ENCODE results near the gene WNT7B.

DNA sequence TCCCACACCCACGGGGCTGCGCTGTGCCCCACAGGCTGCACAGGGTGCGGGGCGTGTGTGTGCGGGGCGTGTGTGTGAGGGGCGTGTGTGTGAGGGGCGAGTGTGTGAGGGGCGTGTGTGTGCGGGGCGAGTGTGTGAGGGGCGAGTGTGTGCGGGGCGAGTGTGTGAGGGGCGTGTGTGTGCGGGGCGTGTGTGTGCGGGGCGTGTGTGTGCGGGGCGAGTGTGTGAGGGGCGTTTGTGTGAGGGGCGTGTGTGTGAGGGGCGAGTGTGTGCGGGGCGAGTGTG, 86.7 kb downstream of the WNT7B start:
- TF ChIP-seq POLR2A (IDR thresholded peaks at IDR 0.05): no peak
- TF ChIP-seq, protein P1, sequence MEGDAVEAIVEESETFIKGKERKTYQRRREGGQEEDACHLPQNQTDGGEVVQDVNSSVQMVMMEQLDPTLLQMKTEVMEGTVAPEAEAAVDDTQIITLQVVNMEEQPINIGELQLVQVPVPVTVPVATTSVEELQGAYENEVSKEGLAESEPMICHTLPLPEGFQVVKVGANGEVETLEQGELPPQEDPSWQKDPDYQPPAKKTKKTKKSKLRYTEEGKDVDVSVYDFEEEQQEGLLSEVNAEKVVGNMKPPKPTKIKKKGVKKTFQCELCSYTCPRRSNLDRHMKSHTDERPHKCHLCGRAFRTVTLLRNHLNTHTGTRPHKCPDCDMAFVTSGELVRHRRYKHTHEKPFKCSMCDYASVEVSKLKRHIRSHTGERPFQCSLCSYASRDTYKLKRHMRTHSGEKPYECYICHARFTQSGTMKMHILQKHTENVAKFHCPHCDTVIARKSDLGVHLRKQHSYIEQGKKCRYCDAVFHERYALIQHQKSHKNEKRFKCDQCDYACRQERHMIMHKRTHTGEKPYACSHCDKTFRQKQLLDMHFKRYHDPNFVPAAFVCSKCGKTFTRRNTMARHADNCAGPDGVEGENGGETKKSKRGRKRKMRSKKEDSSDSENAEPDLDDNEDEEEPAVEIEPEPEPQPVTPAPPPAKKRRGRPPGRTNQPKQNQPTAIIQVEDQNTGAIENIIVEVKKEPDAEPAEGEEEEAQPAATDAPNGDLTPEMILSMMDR (IDR thresholded peaks at IDR 0.05): no peak

Data from testis (tissue), 2 donors.